ENCODE results near the gene NDUFB10.

Gene NDUFB10

DNA sequence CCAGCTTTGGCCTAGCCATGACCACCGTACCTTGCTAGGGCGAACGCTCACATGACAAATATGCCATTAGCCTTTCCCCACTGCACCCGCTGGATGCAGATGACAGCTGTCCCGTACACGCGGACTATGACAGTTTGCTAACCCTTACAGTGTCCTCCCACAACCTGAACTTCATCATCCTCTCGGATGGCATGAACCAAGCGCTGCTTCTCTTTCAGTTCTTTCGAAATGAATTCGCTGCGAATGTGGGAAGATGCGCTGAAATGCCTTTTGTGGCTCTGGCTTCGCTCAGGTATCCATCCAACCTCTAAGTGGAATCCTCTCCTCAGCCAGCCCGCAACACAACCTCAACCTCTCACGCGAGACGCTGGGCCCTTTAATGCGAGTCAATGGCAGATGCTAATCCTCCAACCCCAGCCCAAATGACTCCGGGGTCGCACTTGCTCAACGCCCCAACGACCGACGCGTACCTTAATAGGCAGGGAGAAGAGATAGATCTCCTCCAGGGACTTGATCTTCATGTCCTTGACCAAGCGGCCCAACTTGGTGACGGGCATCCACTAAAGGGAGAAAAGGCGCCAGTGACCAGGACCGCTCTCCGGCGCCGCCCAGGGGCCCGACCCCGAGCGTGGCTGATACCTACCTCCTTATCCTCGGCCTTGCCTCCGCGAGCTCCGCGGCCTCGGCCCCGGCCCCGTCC is 4.6 kb downstream of the NDUFB10 start:
- peak overlapping the region; percentile 95 for H3K4me3 ChIP-seq (ENCODE audit: low read depth, low read length)
- TF ChIP-seq, protein P1, sequence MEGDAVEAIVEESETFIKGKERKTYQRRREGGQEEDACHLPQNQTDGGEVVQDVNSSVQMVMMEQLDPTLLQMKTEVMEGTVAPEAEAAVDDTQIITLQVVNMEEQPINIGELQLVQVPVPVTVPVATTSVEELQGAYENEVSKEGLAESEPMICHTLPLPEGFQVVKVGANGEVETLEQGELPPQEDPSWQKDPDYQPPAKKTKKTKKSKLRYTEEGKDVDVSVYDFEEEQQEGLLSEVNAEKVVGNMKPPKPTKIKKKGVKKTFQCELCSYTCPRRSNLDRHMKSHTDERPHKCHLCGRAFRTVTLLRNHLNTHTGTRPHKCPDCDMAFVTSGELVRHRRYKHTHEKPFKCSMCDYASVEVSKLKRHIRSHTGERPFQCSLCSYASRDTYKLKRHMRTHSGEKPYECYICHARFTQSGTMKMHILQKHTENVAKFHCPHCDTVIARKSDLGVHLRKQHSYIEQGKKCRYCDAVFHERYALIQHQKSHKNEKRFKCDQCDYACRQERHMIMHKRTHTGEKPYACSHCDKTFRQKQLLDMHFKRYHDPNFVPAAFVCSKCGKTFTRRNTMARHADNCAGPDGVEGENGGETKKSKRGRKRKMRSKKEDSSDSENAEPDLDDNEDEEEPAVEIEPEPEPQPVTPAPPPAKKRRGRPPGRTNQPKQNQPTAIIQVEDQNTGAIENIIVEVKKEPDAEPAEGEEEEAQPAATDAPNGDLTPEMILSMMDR (IDR thresholded peaks at IDR 0.05; ENCODE audit: borderline replicate concordance, insufficient read depth, low read depth, low read length), result 0 out of 2 replicates have a peak, but pooled peaks have one; percentile 19

DNA sequence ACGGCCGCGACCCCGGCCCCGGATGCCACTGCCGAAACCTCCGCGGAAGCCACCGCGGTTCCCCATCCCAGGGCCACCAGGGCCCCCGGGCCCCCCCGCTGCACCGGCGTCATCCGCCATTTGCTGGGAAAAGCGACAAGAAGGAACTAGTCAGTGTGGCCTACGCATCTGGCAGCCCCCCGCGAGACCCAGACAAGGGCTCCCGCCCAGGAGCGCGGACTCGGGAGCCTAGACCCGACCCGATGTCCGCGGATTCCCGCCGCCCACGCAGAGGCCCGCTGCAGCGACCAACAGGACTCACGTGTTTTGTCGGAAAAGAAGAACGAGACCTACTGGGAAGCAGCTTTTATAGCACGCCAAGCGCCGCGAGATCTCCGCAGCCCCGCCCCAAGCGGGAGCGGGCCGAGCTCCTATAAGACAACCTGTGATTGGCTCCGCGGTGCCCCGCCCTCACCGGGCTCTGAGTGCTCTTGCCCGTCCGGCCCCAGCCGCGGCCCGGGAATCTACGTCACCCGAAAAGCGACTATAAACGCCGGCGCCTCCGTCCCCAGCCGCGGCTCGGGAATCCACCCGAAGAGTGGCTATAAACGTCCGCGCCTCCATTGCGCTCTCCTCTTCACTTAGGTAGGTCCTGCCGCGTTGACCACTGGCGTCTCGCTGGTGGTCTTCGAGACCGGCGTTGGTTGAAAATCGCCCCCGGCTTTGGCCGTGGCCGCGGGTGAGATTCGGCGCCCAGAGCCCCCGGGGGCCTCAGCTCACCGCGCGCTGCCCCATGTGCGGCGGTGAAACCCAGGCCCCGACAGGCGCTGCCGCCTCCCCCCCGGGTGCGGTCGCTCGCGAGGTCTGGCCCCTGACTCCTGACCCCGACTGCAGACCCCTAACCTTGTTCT is 5.4 kb downstream of the NDUFB10 start, which contains the start of gene RPS2:
TSS of gene RPS2 (minus strand) at position 321 of the 890 bp plus-strand sequence. CDS start at position 120, 201 bp downstream.
- TF ChIP-seq, protein P1 (IDR thresholded peaks at IDR 0.05; ENCODE audit: borderline replicate concordance, insufficient read depth, low read depth, low read length), result no peak
- peak within 1 kb of the TSS; percentile 95 for H3K4me3 ChIP-seq (ENCODE audit: low read depth, low read length)

DNA sequence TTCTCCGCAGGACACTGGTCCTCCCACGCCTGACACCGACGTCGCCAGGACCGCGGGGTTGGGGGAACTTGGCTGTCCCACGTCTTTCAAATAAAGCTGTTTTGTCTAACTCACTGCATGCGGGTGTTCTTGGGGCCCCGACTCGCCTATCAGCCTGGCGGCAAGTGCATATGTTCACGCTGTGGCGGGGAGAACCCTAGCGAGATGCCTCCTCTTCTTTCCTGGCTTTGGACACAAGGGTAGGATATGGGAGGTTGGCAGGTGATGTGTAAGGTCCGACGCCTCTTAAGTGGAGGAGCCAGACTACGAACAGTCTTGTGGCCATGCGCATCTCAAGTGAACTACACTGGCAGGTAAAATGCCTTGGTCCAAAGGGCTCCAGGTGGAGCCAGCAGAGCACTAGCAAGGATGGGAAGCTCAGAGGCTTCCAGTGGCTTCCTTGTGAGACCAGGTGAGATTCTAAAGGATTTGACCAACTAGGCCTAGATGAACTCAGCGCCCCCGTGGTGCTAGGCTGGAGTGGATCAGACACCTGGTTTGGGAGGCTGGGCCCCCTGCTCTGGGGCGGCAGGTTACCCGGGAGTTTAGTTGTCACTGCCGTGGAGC is 6.2 kb downstream of the NDUFB10 start:
- H3K4me3 ChIP-seq (ENCODE audit: low read depth, low read length), result peak overlapping the region; percentile 95
- TF ChIP-seq, protein P1 (IDR thresholded peaks at IDR 0.05; ENCODE audit: borderline replicate concordance, insufficient read depth, low read depth, low read length), result no peak

DNA sequence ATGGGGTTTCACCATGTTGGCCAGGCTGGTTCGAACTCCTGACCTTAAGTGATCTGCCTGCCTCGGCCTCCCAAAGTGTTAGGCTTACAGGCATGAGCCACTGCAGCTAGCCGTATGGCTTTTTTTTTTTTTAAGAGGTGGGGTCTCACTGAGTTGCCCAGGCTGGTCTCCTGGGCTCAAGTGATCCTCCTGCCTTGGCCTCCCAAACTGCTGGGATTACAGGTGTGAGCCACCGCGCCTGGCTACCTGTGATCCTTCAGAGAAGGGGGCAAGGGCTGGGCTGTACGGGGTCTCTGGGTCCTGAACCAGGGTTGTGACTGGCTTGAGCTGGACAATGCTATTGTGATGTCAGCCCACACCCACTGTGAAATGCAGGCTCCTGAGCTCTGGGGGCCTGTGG is 7.1 kb downstream of the NDUFB10 start, which contains the start of gene RNF151:
TSS of gene RNF151 (plus strand) at position 397 of the 400 bp plus-strand sequence. CDS start 26 bp downstream, outside the sequence.
- TF ChIP-seq, protein P1 (IDR thresholded peaks at IDR 0.05; ENCODE audit: borderline replicate concordance, insufficient read depth, low read depth, low read length), result no peak
- peak within 1 kb of the TSS; percentile 95 for H3K4me3 ChIP-seq (ENCODE audit: low read depth, low read length)

DNA sequence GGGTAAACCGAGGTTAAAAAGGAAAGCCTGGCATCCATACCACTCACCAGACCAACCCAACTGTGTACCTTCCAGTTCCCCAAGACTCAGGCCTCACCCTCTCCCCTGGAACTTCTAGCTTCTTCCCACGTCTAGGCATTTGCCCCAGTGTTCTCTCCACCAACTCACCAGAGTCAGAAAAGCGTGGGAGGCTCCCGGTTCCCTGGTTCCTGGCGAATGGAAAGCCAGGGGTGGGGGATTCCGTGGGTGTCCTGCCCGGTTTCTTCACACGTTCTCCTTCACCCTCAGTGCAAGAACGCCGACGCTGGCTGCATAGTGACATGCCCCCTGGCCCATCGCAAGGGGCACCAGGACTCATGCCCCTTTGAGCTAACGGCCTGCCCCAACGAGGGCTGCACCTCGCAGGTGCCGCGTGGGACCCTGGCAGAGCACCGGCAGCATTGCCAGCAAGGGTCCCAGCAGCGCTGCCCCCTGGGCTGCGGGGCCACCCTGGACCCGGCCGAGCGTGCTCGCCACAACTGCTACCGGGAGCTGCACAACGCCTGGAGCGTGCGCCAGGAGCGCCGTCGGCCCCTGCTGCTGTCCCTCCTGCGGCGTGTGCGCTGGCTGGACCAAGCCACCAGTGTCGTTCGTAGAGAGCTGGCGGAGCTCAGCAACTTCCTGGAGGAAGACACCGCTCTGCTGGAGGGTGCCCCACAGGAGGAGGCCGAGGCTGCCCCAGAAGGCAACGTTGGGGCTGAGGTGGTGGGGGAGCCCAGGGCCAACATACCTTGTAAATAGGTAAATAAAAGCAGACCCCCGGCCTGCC is 9.0 kb downstream of the NDUFB10 start:
- no peak overlapping the region for H3K4me3 ChIP-seq (ENCODE audit: low read depth, low read length)
- TF ChIP-seq, protein P1 (IDR thresholded peaks at IDR 0.05; ENCODE audit: borderline replicate concordance, insufficient read depth, low read depth, low read length), result no peak

DNA sequence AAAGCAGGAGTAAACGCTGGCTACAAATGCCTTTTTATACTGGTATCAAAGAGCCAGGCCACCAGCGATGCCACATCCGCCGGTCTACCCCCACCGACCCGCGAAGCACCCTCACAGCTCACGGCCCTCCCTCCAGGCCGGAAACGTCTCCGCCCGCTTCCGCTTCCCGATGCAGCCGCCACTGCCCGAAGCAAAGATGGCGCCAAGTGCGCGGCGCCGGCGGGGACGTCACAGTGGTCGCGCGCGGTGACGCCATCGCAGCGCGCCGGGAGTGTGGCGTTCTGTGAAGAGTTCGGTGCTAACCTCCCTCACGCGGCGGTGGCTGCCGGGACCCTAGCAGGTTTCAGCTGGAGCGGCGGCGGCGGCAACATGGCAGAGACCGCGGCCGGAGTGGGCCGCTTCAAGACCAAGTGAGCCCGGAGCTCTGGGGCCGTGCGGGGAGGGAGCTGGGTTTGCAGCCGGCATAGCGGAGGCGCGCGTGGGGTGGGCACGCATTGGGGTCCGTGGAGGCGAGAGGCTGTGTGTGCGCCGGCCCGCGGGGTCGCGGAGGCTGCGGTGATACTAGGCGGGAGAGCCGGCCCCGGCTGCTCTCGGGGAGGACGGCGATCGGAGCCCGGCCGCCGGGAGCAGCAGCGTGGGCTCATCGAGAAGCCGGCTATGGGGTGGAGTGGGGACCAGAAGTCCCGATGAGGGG is 12.6 kb downstream of the NDUFB10 start, which contains the start of gene TBL3:
TSS of gene TBL3 (plus strand) at position 258 of the 694 bp plus-strand sequence. CDS start at position 370, 112 bp downstream.
- TF ChIP-seq, protein P1 (IDR thresholded peaks at IDR 0.05; ENCODE audit: borderline replicate concordance, insufficient read depth, low read depth, low read length), result no peak
- H3K4me3 ChIP-seq (ENCODE audit: low read depth, low read length), result peak within 1 kb of the TSS; percentile 98
